ENCODE data around the gene NEB. TPM values are rescaled to one million over a fixed set of nuclear protein-coding genes. Genes with fewer than 3 reads are reported as not detected.
"Not testable (repeated sequence)": the region's sequence is repeated elsewhere in the genome, so short reads cannot be mapped to it uniquely, and the experiment has no call there.

The NEB gene
- total RNA-seq, 1 experiment from 2014 or later: 0.33 TPM

GRCh38 chr2:151754253-151754897 lies 20.1 kb upstream of the NEB start:
- ChIA-PET CTCF (interaction anchor here (0.6 to 1.3 kb wide), 3 partner anchors 19 to 292 kb away, joined by 3 read pairs; no protein-coding TSS in a partner anchor), POLR2A (interaction anchor here (1.1 kb wide), 1 partner anchor 22 kb away, joined by 3 read pairs; no protein-coding TSS in a partner anchor)
- peaks cover 4% of the 10 kb centered on the region for H3K9me3 Mint-ChIP-seq (ENCODE audit: unreplicated experiment)
- no peaks in the 10 kb centered on the region for H3K27me3 Mint-ChIP-seq (ENCODE audit: insufficient read depth, unreplicated experiment)
- intact Hi-C loops (cut with micrococcal nuclease): no loop called here
- no peaks in the 10 kb centered on the region for H3K4me1 Mint-ChIP-seq (ENCODE audit: insufficient read depth, unreplicated experiment)
- no peak for TF ChIP-seq CTCF (IDR thresholded peaks at IDR 0.05; ENCODE audit: unreplicated experiment)
- no peak overlapping the region for H3K27ac Mint-ChIP-seq (ENCODE audit: low read depth, unreplicated experiment)
- DNase-seq (ENCODE audit: unreplicated experiment): no peak
- H3K4me3 Mint-ChIP-seq (ENCODE audit: unreplicated experiment): no peak overlapping the region
- no TSS peak for BruUV-seq (replicated peaks)
- no peaks in the 10 kb centered on the region for H3K36me3 Mint-ChIP-seq (ENCODE audit: insufficient read depth, unreplicated experiment)

DNA sequence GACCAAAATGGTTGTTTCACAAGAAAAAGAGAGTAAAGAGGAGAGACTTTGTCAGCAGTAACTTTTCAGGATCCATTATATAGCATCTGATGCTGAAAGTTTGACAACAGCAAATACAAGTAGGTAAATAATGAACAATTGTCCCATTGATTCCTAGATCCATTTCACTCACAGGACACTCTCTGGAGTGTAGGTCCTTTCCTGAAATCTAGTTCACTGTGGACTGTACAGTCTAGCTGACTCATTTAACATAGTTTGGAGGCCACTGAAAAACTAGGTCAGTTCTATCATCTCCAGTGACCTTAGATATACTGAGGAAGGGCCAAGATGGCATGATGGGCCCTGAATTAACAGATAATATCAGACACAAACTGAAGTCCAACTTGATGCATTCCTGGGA lies 19.3 kb upstream of the NEB start:
- H3K27ac Mint-ChIP-seq (ENCODE audit: low read depth, unreplicated experiment): no peak overlapping the region
- H3K27me3 Mint-ChIP-seq (ENCODE audit: insufficient read depth, unreplicated experiment): no peaks in the 10 kb centered on the region
- TF ChIP-seq CTCF (IDR thresholded peaks at IDR 0.05; ENCODE audit: unreplicated experiment): no peak
- no peak overlapping the region for H3K4me3 Mint-ChIP-seq (ENCODE audit: unreplicated experiment)
- CTCF ChIA-PET: interaction anchor here (0.6 kb wide), 1 partner anchor 265 kb away, joined by 3 read pairs; no protein-coding TSS in a partner anchor
- peaks cover 4% of the 10 kb centered on the region for H3K9me3 Mint-ChIP-seq (ENCODE audit: unreplicated experiment)
- no peaks in the 10 kb centered on the region for H3K36me3 Mint-ChIP-seq (ENCODE audit: insufficient read depth, unreplicated experiment)
- no peak for DNase-seq (ENCODE audit: unreplicated experiment)
- intact Hi-C loops (cut with micrococcal nuclease): no loop called here
- POLR2A ChIA-PET: no interaction called here
- BruUV-seq (replicated peaks): no TSS peak
- no peaks in the 10 kb centered on the region for H3K4me1 Mint-ChIP-seq (ENCODE audit: insufficient read depth, unreplicated experiment)

DNA sequence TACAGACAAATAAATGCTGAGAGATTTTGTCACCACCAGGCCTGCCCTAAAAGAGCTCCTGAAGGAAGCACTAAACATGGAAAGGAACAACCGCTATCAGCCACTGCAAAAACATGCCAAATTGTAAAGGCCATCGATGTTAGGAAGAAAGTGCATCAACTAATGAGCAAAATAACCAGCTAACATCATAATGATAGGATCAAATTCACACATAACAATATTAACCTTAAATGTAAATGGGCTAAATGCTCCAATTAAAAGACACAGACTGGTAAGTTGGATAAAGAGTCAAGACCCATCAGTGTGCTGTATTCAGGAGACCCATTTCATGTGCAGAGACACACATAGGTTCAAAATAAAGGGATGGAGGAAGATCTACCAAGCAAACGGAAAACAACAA lies 11.0 kb upstream of the NEB start:
- H3K36me3 Mint-ChIP-seq (ENCODE audit: insufficient read depth, unreplicated experiment); H3K4me1 Mint-ChIP-seq (ENCODE audit: insufficient read depth, unreplicated experiment); intact Hi-C loops (cut with micrococcal nuclease); H3K27ac Mint-ChIP-seq (ENCODE audit: low read depth, unreplicated experiment); BruUV-seq (replicated peaks); H3K27me3 Mint-ChIP-seq (ENCODE audit: insufficient read depth, unreplicated experiment); POLR2A ChIA-PET; CTCF ChIA-PET; DNase-seq (ENCODE audit: unreplicated experiment); H3K4me3 Mint-ChIP-seq (ENCODE audit: unreplicated experiment): not testable (repeated sequence)
- H3K9me3 Mint-ChIP-seq (ENCODE audit: unreplicated experiment): peaks cover 16% of the 10 kb centered on the region

DNA sequence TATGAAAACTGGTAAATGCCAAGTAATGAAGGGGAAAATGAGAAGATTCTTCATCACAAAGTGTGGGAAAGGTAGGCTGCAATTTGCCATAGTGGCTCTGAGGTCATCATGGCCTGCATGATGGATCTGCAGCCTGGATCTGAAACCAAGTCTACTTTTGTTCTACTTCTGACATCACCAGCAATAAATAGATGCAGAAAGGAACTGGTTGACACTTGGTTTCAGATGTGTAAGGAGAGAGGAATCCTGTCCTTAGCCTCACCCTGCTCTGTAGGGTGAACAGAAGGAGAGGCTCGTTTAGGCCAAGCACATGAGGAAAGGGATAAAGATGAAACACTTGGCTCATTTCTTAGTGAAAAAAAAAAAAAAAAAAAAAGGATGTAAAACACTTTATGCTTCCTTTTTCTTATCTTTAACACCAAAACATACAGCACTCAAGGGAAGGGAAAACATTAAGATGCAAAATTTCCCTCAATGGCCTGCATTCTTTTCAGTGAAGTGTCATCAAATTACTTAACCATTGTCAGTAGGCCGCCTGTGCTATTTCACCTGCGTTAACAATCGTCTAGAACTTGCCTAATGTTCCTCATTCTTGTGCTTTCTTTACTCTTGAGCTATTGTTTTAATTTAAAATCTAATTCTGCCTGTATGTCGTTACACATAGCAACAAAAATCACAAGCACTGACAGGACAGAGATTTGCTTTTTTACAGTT lies 3.9 kb downstream of the NEB start:
- Mint-ChIP-seq H3K36me3 (ENCODE audit: insufficient read depth, unreplicated experiment) (no peaks in the 10 kb centered on the region), H3K9me3 (ENCODE audit: unreplicated experiment) (no peaks in the 10 kb centered on the region), H3K4me1 (ENCODE audit: insufficient read depth, unreplicated experiment) (no peaks in the 10 kb centered on the region), H3K27ac (ENCODE audit: low read depth, unreplicated experiment) (peak overlapping the region; percentile 17), H3K4me3 (ENCODE audit: unreplicated experiment) (no peak overlapping the region), H3K27me3 (ENCODE audit: insufficient read depth, unreplicated experiment) (no peaks in the 10 kb centered on the region)
- BruUV-seq (replicated peaks): no TSS peak
- CTCF ChIA-PET: no interaction called here
- no peak for DNase-seq (ENCODE audit: unreplicated experiment)
- intact Hi-C loops (cut with micrococcal nuclease): no loop called here
- POLR2A ChIA-PET: interaction anchor here (1.4 kb wide), 1 partner anchor 11 kb away, joined by 4 read pairs; no protein-coding TSS in a partner anchor
- no peak for TF ChIP-seq CTCF (IDR thresholded peaks at IDR 0.05; ENCODE audit: unreplicated experiment)
